Spleen (tissue), 11 donors: ENCODE results near the gene RNF41. TPM values are rescaled to one million over a fixed set of nuclear protein-coding genes. Genes with fewer than 3 reads are reported as not detected.
A peak's percentile ranks its signal among the peaks of the same experiment; 100 is the strongest.

Experiments used
- DNase-seq: peaks from one replicate; pipeline ENCODE4 v3.0.0-alpha.2; 2020
- H3K27ac ChIP-seq, 8 donors: fragments of 200-600 bp; sonication (generic) in 7 of 8; 1 replicate in 4 of 8; 2 replicates in 4 of 8; pipeline versions ENCODE4 v1.5.0 to v1.8.0; 2016 to 2021; ENCODE audit warnings: inconsistent platforms in 4 of 8, mild to moderate bottlenecking in 4 of 8, moderate library complexity in 1 of 8
- H3K27me3 ChIP-seq, 7 donors: fragments of 200-600 bp; sonication (generic) in 6 of 7; replicated peaks in 1 of 7; 1 replicate in 4 of 7; 2 replicates in 3 of 7; pipeline versions ENCODE4 v1.5.0 to v1.8.0; 2016 to 2021; ENCODE audit warnings: inconsistent platforms in 3 of 7, mild to moderate bottlenecking in 1 of 7
- H3K36me3 ChIP-seq, 6 donors: fragments of 200-600 bp; sonication (generic) in 5 of 6; 1 replicate in 4 of 6; 2 replicates in 2 of 6; pipeline versions ENCODE4 v1.5.0 to v1.8.0; 2016 to 2021; ENCODE audit warnings: inconsistent platforms in 2 of 6
- H3K4me1 ChIP-seq, 6 donors: fragments of 200-600 bp; sonication (generic) in 5 of 6; 1 replicate in 3 of 6; 2 replicates in 3 of 6; pipeline versions ENCODE4 v1.5.0 to v1.8.0; 2016 to 2021; ENCODE audit warnings: inconsistent platforms in 3 of 6
- H3K4me3 ChIP-seq, 8 donors: fragments of 200-600 bp; sonication (generic) in 7 of 8; 1 replicate in 4 of 8; 2 replicates in 4 of 8; pipeline versions ENCODE4 v1.5.0 to v1.8.0; 2016 to 2021; ENCODE audit warnings: inconsistent platforms in 4 of 8, mild to moderate bottlenecking in 4 of 8, moderate library complexity in 2 of 8
- H3K9me3 ChIP-seq, 8 donors: fragments of 200-600 bp; sonication (generic) in 7 of 8; 1 replicate in 4 of 8; 2 replicates in 4 of 8; pipeline versions ENCODE4 v1.5.0 to v1.8.0; 2016 to 2021; ENCODE audit warnings: inconsistent platforms in 4 of 8
- CTCF ChIP-seq, 11 experiments: fragments of 200-600 bp in 7 of 11; fragments of 450-650 bp in 4 of 11; sonication (generic) in 4 of 11; IDR thresholded peaks in 8 of 11; conservative IDR thresholded peaks in 3 of 11; 1 replicate in 7 of 11; 2 replicates in 4 of 11; pipeline versions ENCODE4 v1.4.0 to v1.8.0; 2016 to 2021; ENCODE audit warnings: antibody characterized with exemption in 11 of 11, inconsistent platforms in 4 of 11, mild to moderate bottlenecking in 1 of 11
- POLR2A ChIP-seq, 3 donors: fragments of 450-650 bp; IDR thresholded peaks; one replicate each; pipeline ENCODE4 v1.5.1; 2017; ENCODE audit warnings: antibody characterized with exemption in 3 of 3, mild to moderate bottlenecking in 1 of 3
- POLR2AphosphoS5 ChIP-seq, 3 donors: sonication (generic); formaldehyde crosslinking; IDR thresholded peaks; one replicate each; pipeline ENCODE4 v1.5.1; 2017; ENCODE audit warnings: antibody characterized with exemption in 3 of 3
- WGBS, 5 donors: extraction: QIAGEN DNeasy Blood & Tissue Kit in 3 of 5; methylation state at CpG; one replicate each; pipeline versions ENCODE4 v1.1.5 to v1.1.7; 2013 to 2018; 5-methylcytosine and 5-hydroxymethylcytosine counted together
- intact Hi-C: fragments of 100-400 bp; cut with DNase I; formaldehyde crosslinking; loops from one replicate; pipeline ENCODE4 v1.15.0; 2023; ENCODE audit warnings: low total_unique reads
- polyA plus RNA-seq, 3 donors: library from polyadenylated mRNA; stranded (reverse); fragments of 200-250 nt; gene quantifications; one replicate each; pipeline ENCODE4 v1.2.1, GENCODE V29; 2013
- total RNA-seq, 7 donors: library from RNA; depleted of rRNA in 3 of 7; stranded (reverse); fragments of >200 nt in 3 of 7; fragmentation: NEBNext Ultra II Directional in 4 of 7; extraction: Animal tissue kit (Norgen Biotek cat#: 25700) in 4 of 7; gene quantifications; one replicate each; pipeline versions ENCODE4 v1.1.0 to v1.2.1, GENCODE V29; 2016 to 2021
- donor health status: healthy with polysubstance abuse.
- donor health status: DM: no; HTN: no; CAD: no; lungs with moderate emphysema.
- donor health status: DM: no; HTN: no; CAD: no.
- donor health status: Bipolar disorder and iron deficiency.
- donor health status: healthy.
- donor health status: DM: no; HTN: no; CAD: no.
- donor health status: DM: yes; HTN: yes; CAD: no.

Gene RNF41
- total and polyA plus RNA-seq, 10 donors: 13.2 to 56.1 (median 45.0) TPM

DNA sequence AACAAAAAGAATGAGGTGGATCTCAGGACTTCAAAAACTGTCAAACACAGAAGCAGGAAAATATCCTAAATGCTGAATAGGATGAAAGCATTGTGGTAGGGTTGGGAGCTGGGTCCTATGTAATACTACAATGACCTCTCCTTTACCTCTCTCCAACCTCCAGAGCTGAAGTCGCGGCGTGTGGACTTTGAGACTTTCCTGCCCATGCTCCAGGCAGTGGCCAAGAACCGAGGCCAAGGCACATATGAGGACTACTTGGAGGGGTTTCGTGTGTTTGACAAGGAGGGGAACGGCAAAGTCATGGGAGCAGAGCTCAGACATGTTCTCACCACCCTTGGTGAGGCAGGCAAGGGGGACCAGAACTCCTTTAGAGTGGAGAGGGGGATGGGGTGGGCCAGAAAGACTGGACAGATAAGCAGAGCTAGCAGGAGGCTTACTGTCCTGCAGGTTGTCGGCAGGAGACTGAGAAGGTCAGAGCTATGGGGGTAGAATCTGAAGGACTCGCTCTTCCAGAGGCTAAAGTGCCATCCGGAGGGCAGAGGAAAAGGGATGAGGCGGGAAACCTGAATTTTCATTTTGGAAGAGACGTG is 66.4 kb downstream of the RNF41 start:
- H3K27ac ChIP-seq: no peak overlapping the region
- TF ChIP-seq POLR2AphosphoS5 (IDR thresholded peaks at IDR 0.05) (no peak), CTCF (IDR thresholded peaks at IDR 0.05 in 8 of 11, conservative IDR thresholded peaks at IDR 0.05 in 3 of 11) (no peak), POLR2A (IDR thresholded peaks at IDR 0.05) (no peak)
- peaks cover 23 to 72% (median 58%) of the 10 kb centered on the region in 6 donors for H3K4me1 ChIP-seq
- peaks cover 0 to 11% (median 9%) of the 10 kb centered on the region in 6 donors for H3K36me3 ChIP-seq
- DNase-seq: no peak
- H3K27me3 ChIP-seq: no peaks in the 10 kb centered on the region
- no peak overlapping the region for H3K4me3 ChIP-seq
- intact Hi-C loops: no loop called here
- H3K9me3 ChIP-seq: no peaks in the 10 kb centered on the region
- 93 to 97% (median 95%) methylated on average over 11 of the region's 11 CpGs for WGBS, 5 donors

DNA sequence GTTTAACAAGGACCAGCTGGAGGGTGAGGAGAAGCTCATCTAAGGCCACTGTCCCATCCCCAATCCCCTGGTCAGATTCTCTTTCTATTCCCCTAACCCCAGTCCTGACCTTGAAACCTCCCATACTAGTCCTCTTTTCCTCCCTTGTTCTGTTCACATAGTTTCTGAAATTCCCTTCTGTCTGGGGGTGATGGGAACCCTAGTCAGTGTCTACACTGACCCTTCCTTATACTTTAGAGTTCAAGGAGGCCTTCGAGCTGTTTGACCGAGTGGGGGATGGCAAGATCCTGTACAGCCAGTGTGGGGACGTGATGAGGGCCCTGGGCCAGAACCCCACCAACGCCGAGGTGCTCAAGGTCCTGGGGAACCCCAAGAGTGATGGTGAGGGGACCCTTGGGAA is 66.9 kb downstream of the RNF41 start:
- intact Hi-C loops: no loop called here
- H3K36me3 ChIP-seq: peaks cover 0 to 7% (median 4%) of the 10 kb centered on the region in 6 donors
- TF ChIP-seq POLR2A (IDR thresholded peaks at IDR 0.05) (no peak), POLR2AphosphoS5 (IDR thresholded peaks at IDR 0.05) (no peak), CTCF (IDR thresholded peaks at IDR 0.05 in 8 of 11, conservative IDR thresholded peaks at IDR 0.05 in 3 of 11) (no peak)
- no peak overlapping the region for H3K4me3 ChIP-seq
- peaks cover 17 to 70% (median 53%) of the 10 kb centered on the region in 6 donors for H3K4me1 ChIP-seq
- H3K27ac ChIP-seq: no peak overlapping the region
- WGBS, 5 donors: 90 to 94% (median 93%) methylated on average over 5 of the region's 5 CpGs
- H3K27me3 ChIP-seq: no peaks in the 10 kb centered on the region
- DNase-seq: no peak
- no peaks in the 10 kb centered on the region for H3K9me3 ChIP-seq

- TF ChIP-seq CTCF (IDR thresholded peaks at IDR 0.05 in 8 of 11, conservative IDR thresholded peaks at IDR 0.05 in 3 of 11): no peak
- no peak for TF ChIP-seq POLR2AphosphoS5 (IDR thresholded peaks at IDR 0.05)
- no peak for TF ChIP-seq POLR2A (IDR thresholded peaks at IDR 0.05)
- intact Hi-C loops: no loop called here
- WGBS, 5 donors: 94 to 100% (median 95%) methylated on average over 1 of the region's 1 CpG
- H3K4me1 ChIP-seq: peaks cover 12 to 65% (median 48%) of the 10 kb centered on the region in 6 donors
- DNase-seq: no peak
- H3K27me3 ChIP-seq: no peaks in the 10 kb centered on the region
- no peak overlapping the region for H3K4me3 ChIP-seq
- peaks cover 0 to 7% (median 0%) of the 10 kb centered on the region in 6 donors for H3K36me3 ChIP-seq
- H3K27ac ChIP-seq: no peak overlapping the region
- no peaks in the 10 kb centered on the region for H3K9me3 ChIP-seq
Observed at GRCh38 chr12:56154246-56154771, 67.4 kb downstream of the RNF41 start.

DNA sequence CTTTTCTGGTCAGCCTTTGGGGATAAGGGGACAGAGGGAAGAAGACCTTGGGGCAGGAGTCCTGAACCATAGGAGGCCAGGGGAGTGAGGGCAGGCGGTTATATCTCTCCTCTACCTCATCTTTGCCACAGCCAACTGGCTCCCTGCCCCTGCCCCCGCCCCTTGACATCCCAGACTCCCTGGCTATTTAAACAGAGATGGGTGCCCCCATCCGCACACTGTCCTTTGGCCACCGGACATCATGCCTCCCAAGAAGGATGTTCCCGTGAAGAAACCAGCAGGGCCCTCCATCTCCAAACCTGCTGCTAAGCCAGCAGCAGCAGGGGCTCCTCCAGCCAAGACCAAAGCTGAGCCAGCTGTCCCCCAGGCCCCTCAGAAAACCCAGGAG is 68.0 kb downstream of the RNF41 start:
- DNase-seq: no peak
- WGBS, 5 donors: 85 to 99% (median 92%) methylated on average over 5 of the region's 5 CpGs
- intact Hi-C loops: no loop called here
- TF ChIP-seq POLR2A (IDR thresholded peaks at IDR 0.05): no peak
- no peak for TF ChIP-seq CTCF (IDR thresholded peaks at IDR 0.05 in 8 of 11, conservative IDR thresholded peaks at IDR 0.05 in 3 of 11)
- TF ChIP-seq POLR2AphosphoS5 (IDR thresholded peaks at IDR 0.05): no peak
- peak overlapping the region in 1 of 8 donors; percentile 98 for H3K27ac ChIP-seq
- H3K4me3 ChIP-seq: no peak overlapping the region
- peaks cover 12 to 59% (median 43%) of the 10 kb centered on the region in 6 donors for H3K4me1 ChIP-seq
- no peaks in the 10 kb centered on the region for H3K27me3 ChIP-seq
- peaks cover 0 to 8% (median 0%) of the 10 kb centered on the region in 6 donors for H3K36me3 ChIP-seq
- H3K9me3 ChIP-seq: no peaks in the 10 kb centered on the region
